T-helper 1 cell treated with Interleukin-12 subunit alpha and Interleukin-12 subunit beta and Interleukin-4 antibody, amounts not matched to agents 30 μg/mL and 1 μg/mL, for 36 hours (primary cell): ENCODE data around the gene MKKS.

ENCODE experiments used
- H3K27ac Mint-ChIP-seq: one replicate; pipeline ENCODE4 v1.8.0; 2021; ENCODE audit warnings: mild to moderate bottlenecking, mixed read lengths
- H3K27me3 Mint-ChIP-seq: one replicate; pipeline ENCODE4 v1.8.0; 2021; ENCODE audit warnings: low read depth, mixed read lengths
- H3K36me3 Mint-ChIP-seq: one replicate; pipeline ENCODE4 v1.8.0; 2021; ENCODE audit warnings: low read depth, mixed read lengths
- H3K4me1 Mint-ChIP-seq: one replicate; pipeline ENCODE4 v1.8.0; 2021; ENCODE audit warnings: low read depth, mixed read lengths
- H3K4me3 Mint-ChIP-seq: one replicate; pipeline ENCODE4 v1.8.0; 2021; ENCODE audit warnings: mild to moderate bottlenecking, moderate library complexity, mixed read lengths
- H3K9me3 Mint-ChIP-seq: one replicate; pipeline ENCODE4 v1.8.0; 2021; ENCODE audit warnings: mixed read lengths

MKKS gene

DNA sequence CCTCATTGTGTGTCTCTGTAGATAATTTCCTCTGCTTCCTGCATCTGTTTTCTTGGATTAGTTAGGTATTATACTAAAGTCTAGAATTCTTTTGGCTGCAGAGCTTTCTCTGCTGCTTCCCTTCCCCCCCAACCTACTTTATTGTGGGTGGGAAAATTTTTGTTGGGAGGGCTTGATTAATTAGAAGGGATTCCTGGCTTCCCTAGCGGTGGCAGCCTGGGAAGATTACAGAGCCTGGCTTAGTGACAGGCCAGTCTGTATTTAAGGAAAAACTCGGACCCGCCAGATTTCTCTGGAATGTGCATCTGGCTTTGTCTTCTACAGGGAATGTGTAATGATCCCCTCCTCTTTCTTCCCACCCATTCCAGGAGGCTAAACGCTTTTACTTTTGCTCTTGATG is 32.3 kb upstream of the MKKS start:
- Mint-ChIP-seq H3K9me3 (peaks cover 14% of the 10 kb centered on the region), H3K27me3 (no peaks in the 10 kb centered on the region), H3K4me1 (peaks cover 19% of the 10 kb centered on the region), H3K4me3 (no peak overlapping the region), H3K27ac (no peak overlapping the region), H3K36me3 (peaks cover 6% of the 10 kb centered on the region)

DNA sequence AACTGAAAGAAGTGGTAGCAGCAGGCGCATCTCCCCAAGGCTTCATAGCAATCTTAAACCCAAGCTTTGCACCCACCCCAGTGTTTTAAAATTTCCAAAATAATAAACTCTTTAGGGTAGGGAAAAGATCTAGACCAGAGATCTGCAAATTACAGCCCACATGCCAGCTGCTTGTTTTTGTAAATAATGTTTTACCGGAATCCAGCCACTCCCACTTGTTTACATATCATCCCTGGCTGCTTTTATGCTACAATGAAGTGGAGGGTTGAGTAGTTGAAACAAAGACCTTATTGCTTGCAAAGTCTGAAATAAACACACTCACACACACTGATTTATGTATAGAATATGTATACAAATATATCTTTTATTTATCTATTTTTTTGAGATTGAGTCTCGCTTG is 31.1 kb upstream of the MKKS start:
- Mint-ChIP-seq H3K27ac (no peak overlapping the region), H3K36me3 (peaks cover 10% of the 10 kb centered on the region), H3K9me3 (peaks cover 20% of the 10 kb centered on the region), H3K27me3 (no peaks in the 10 kb centered on the region), H3K4me3 (no peak overlapping the region), H3K4me1 (peaks cover 18% of the 10 kb centered on the region)

DNA sequence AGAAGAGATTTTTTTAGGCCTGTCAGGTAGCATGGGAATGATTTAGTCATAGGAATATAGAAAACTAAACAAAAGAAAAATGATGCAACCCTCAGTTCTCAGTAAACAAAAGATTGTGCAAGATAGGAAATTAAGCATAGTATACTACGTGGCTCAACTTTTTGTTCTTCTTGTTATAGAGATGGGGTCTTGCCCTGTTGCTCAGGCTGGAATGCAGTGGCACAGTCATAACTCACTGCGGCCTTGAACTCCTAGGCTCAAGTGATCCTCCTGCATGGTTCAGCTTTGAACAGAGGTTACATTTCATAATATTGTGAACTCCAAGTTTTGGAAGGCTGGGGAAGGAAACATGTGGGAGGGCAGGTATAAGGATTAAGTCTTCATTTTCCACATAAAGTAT is 29.6 kb upstream of the MKKS start:
- Mint-ChIP-seq H3K4me3 (no peak overlapping the region), H3K9me3 (peaks cover 33% of the 10 kb centered on the region), H3K4me1 (peaks cover 13% of the 10 kb centered on the region), H3K36me3 (peaks cover 20% of the 10 kb centered on the region), H3K27me3 (no peaks in the 10 kb centered on the region), H3K27ac (no peak overlapping the region)

DNA sequence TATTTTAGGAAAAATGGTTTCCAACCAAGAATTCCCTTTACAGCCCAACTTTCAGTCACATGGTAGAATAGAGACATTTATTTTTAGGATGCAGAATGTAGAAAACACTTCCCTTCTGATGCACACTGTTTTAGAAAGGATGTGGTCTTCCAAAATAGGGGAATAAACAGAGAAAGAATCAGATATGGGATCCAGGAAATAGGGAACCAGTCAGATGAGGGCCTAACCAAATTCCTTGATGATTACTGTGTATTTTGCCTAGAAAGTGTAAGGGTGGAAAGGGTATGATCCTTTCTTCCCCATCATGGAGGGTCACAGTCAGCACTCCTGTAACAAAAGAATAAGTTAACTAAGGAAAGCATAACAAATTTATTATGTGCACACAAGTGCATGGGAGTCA is 28.5 kb upstream of the MKKS start:
- Mint-ChIP-seq H3K27me3 (no peaks in the 10 kb centered on the region), H3K4me1 (peaks cover 7% of the 10 kb centered on the region), H3K27ac (no peak overlapping the region), H3K36me3 (peaks cover 21% of the 10 kb centered on the region), H3K9me3 (peaks cover 36% of the 10 kb centered on the region), H3K4me3 (no peak overlapping the region)

DNA sequence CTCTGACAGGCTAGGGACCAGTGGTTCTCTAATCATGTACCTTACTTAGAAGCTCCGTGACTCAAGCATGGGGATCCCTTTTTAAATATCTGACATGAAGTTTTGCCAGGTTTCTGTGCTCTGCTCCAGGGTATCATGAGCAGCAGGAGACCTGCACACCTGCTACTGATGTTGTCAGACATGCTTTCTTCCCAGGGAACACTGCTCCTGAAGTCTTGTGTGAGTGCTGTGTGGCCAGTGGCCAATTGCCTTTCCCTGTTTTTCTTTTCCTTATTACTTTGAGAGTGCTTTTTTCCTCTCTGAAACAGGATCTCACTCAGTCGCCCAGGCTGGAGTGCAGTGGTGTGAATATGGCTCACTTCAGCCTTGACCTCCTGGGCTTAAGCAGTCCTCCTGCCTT is 27.5 kb upstream of the MKKS start:
- H3K9me3 Mint-ChIP-seq: peaks cover 42% of the 10 kb centered on the region
- no peak overlapping the region for H3K27ac Mint-ChIP-seq
- H3K4me1 Mint-ChIP-seq: peaks cover 6% of the 10 kb centered on the region
- peaks cover 23% of the 10 kb centered on the region for H3K36me3 Mint-ChIP-seq
- H3K27me3 Mint-ChIP-seq: no peaks in the 10 kb centered on the region
- H3K4me3 Mint-ChIP-seq: no peak overlapping the region

DNA sequence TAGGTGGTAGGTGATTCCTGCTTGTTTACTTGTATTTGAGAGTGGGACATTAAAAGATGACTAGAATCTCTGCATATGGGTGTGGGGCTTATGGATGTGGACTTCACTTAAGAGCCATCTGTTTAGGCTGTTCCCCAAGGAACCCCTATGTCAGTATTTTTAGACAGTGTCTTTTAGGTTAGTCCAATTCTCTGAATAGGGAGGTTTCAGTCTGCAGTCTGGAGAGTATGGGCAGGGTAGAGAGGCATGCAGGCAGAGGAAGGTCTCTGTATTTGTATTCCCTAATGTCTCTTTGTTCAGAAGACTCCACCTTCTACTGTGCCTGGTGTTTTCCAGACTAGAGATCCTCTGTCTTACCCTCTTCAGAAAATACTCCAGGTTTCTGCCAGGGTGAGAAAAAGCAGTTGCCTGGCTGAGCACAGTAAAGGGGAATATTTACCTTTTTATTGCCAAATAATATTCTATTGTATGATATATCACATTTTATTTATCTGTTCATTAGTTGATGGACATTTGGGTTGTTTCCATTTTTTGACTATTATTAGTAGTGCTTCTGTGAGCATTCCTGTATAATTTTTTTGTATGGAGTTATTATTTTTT is 20.2 kb upstream of the MKKS start:
- Mint-ChIP-seq H3K4me3 (no peak overlapping the region), H3K27ac (no peak overlapping the region), H3K27me3 (no peaks in the 10 kb centered on the region), H3K9me3 (peaks cover 15% of the 10 kb centered on the region), H3K36me3 (peaks cover 10% of the 10 kb centered on the region), H3K4me1 (peaks cover 16% of the 10 kb centered on the region)

DNA sequence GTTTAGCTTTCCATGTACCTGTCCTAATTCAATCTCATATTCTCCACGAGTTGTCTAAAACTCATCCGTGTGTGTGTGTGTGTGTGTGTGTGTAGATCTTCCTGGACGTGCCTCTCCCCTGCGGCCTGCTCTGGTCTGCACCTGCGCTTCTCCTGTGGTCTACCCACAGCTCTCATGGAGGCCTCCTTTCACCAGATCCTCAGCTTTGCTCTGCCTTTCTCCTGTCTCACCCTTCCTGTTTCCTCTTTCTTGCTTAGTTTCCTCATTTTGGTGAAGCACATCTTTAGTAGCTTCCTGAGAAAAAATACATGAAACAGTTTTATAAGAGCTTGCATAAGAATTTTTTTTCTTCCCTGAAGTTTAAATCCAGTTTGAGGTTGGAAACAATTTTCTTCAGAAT is 19.2 kb upstream of the MKKS start:
- Mint-ChIP-seq H3K27ac (peak overlapping the region; percentile 53), H3K4me1 (peaks cover 16% of the 10 kb centered on the region), H3K9me3 (peaks cover 8% of the 10 kb centered on the region), H3K27me3 (no peaks in the 10 kb centered on the region), H3K4me3 (peak overlapping the region; percentile 14), H3K36me3 (peaks cover 5% of the 10 kb centered on the region)

DNA sequence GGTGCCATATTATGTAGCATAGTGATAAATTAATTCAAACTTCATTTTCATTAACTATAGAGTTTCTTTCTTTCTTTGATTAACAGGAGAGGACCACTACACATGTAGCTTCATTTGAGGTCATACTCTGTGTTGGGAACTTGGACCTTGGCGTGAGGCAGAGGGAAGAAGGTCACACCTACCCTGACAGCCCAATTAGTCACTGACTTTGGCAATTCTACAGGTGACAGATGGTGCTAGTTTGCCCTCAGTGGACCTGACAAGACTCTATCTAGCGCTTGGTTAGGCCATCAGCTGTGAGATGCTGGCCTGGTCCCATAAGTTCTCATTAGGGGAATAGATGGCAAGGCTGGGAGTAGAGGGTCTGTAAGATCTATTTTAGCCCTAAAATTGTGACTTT is 15.2 kb upstream of the MKKS start:
- Mint-ChIP-seq H3K9me3 (no peaks in the 10 kb centered on the region), H3K27me3 (no peaks in the 10 kb centered on the region), H3K4me3 (no peak overlapping the region), H3K27ac (no peak overlapping the region), H3K36me3 (peaks cover 2% of the 10 kb centered on the region), H3K4me1 (peaks cover 31% of the 10 kb centered on the region)

DNA sequence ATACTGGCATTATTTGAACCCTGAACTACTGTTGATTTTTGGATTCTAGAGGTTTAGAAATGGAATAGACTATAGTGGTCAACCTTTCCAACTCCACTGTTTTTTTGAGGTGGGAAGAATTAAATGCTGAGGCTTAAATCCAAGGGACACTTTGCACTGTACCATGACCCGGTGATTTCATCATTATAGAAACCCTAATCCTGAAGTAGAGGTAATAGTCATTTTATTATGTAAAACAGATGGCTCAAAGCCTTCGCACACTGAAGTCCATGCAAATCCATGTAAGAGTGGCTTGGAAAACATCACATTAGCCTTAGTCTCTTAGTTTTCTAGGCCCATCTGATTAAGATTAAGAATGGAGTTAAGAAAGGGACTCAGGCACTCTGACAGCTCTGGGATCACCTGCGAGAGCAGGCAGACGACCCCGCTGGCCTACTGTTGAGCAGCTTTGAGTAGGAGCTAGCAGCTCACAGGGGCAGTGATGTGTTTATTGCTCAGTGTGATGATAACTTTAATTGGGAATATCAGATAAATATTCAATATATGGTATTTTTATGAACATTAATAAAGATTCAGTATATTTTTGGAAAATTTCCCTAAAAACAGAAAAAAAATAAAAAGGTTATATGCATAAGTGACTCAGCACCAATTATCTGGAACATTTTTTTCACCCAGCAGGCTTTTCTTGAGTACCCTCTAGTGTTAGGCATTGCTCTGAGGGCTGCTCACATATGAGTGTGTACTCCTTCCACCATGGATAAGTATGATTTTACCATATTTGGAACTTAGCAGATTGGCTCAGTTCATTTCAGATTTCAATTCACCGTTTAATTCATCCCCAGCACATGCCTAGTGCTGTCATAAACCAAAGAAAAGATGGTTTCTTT is 14.5 kb upstream of the MKKS start:
- H3K27ac Mint-ChIP-seq: no peak overlapping the region
- H3K4me3 Mint-ChIP-seq: no peak overlapping the region
- no peaks in the 10 kb centered on the region for H3K27me3 Mint-ChIP-seq
- no peaks in the 10 kb centered on the region for H3K9me3 Mint-ChIP-seq
- H3K36me3 Mint-ChIP-seq: peaks cover 2% of the 10 kb centered on the region
- peaks cover 27% of the 10 kb centered on the region for H3K4me1 Mint-ChIP-seq

DNA sequence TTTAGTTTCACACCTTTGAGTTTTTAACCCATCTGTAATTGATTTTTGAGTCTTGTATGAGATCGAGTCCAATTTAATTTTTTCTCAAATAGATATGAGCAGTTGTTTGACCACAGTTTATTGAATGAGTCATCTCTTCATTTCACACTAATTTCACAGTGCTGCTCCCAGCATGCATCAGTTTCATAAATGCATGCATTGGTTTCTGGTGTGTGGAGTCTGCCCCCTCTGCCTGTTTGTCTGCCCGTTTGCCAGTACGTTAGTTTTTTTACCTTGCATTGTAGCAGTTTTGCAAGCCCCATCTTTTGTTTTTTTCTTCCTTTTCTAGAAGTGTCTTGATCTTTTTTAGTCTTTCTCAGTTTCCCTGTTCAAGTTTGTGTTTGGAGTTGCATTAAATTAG is 13.0 kb upstream of the MKKS start:
- Mint-ChIP-seq H3K9me3 (no peaks in the 10 kb centered on the region), H3K4me3 (peak overlapping the region; percentile 51), H3K27ac (peak overlapping the region; percentile 75), H3K4me1 (peaks cover 21% of the 10 kb centered on the region), H3K27me3 (no peaks in the 10 kb centered on the region), H3K36me3 (no peaks in the 10 kb centered on the region)

DNA sequence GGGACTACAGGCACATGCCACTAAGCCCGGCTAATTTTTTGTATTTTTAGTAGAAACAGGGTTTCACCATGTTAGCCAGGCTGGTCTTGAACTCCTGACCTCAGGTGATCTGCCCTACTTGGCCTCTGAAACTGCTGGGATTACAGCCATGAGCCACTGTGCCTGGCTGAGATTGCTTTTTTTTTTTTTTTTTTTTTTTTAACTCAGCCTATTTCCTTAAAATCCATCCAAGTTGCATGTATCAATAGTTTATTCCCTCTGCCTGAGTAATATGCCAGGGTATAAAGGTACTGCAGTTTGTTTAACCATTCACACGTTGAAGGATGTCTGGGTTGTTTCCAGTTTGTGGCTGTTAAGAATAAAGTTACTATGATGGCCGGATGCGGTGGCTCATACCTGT is 11.7 kb upstream of the MKKS start:
- Mint-ChIP-seq H3K27me3 (no peaks in the 10 kb centered on the region), H3K9me3 (no peaks in the 10 kb centered on the region), H3K4me1 (peaks cover 21% of the 10 kb centered on the region), H3K27ac (no peak overlapping the region), H3K4me3 (no peak overlapping the region), H3K36me3 (no peaks in the 10 kb centered on the region)

DNA sequence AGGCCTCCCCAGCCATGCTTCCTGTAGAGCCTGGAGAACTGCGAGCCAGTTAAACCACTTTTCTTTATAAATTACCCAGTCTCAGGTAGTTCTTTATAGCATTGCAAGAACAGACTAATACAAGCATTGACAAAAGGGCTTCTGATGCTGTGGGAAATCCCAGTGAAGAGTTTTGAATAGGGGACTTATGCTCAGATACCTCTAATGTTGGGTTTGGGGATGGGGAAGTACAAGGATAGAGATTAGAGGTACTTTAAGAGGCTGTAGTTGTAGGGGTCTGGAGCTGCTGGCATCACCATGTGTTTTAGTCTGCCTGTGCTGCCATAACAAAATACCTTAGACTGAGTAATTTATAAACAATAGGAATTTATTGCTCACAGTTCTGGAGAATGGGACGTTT is 9.9 kb upstream of the MKKS start:
- H3K27me3 Mint-ChIP-seq: no peaks in the 10 kb centered on the region
- no peaks in the 10 kb centered on the region for H3K9me3 Mint-ChIP-seq
- H3K4me3 Mint-ChIP-seq: no peak overlapping the region
- H3K4me1 Mint-ChIP-seq: peaks cover 21% of the 10 kb centered on the region
- H3K27ac Mint-ChIP-seq: no peak overlapping the region
- no peaks in the 10 kb centered on the region for H3K36me3 Mint-ChIP-seq

DNA sequence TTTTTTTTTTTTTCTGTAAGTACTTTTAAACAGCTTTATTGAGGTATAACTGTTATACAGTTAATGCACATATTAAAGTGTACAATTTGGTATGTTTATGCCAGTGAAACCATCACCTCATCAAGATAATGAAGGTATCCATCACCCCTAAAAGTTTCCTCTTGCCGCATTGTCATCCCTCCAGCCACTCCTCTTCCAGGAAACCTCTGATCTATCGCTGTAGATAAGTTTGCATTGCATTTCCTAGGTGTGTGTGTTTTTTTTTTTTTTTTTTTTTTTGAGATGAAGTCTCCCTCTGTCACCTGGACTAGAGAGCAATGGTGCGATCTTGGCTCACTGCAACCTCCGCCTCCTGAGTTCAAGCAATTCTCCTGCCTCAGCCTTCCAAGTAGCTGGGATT is 4.2 kb upstream of the MKKS start:
- H3K27me3 Mint-ChIP-seq: no peaks in the 10 kb centered on the region
- no peaks in the 10 kb centered on the region for H3K9me3 Mint-ChIP-seq
- H3K27ac Mint-ChIP-seq: no peak overlapping the region

DNA sequence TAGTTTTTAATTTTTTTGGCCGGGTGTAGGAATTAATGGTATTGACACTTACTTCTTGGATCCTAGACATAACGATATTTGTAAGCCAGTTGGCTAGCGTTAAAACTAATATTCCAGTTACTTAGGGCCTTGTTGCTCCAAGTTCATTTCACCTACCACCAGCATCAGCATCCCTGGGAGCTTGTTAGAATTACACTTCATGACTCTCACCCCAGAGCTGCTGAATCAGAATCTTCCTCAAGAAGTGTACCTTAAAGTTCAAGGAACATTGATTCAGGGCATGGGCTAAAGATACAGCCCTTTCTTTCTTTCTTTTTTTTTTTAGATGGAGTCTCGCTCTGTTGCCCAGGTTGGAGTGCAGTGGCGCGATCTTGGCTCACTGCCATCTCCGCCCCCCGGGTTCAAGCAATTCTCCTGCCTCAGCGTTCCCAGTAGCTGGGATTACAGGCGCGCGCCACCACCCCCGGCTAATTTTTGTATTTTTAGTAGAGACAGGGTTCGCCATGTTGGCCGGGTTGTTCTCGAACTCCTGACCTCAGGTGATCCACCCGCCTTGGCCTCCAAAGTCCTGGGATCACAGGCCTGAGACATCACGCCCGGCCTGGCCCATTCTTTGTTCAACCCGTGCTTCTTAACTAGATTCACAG is 2.2 kb upstream of the MKKS start:
- peaks cover 27% of the 10 kb centered on the region for H3K4me1 Mint-ChIP-seq
- H3K27me3 Mint-ChIP-seq: no peaks in the 10 kb centered on the region
- H3K9me3 Mint-ChIP-seq: no peaks in the 10 kb centered on the region
- H3K36me3 Mint-ChIP-seq: no peaks in the 10 kb centered on the region
- H3K4me3 Mint-ChIP-seq: peak overlapping the region; percentile 85
- H3K27ac Mint-ChIP-seq: peak overlapping the region; percentile 96

More for the DNA sequence above, 4.2 kb upstream of the MKKS start:
- no peaks in the 10 kb centered on the region for H3K36me3 Mint-ChIP-seq
- H3K4me3 Mint-ChIP-seq: no peak overlapping the region
- peaks cover 21% of the 10 kb centered on the region for H3K4me1 Mint-ChIP-seq
